Measurements from ENCODE around the gene TRRAP.

DNA sequence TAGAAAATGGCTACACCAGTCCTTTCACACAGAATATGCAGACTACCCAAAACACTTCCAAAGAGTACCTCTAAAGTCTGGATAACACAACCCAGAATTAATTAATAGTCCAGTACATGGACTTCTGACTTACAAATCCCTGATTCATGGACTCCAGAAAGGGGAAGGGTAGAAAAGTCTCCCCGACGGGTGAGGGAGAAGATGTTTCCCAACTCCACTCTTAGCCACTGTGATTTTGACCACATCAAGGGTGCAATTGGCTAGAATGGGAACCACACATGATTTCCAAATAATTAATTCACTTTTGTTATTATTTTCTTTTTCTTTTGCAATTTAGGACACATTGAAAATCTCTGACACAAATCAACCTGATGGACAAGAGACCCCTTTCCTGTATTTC lies 9.9 kb upstream of the TRRAP start:
- TF ChIP-seq, protein P1, sequence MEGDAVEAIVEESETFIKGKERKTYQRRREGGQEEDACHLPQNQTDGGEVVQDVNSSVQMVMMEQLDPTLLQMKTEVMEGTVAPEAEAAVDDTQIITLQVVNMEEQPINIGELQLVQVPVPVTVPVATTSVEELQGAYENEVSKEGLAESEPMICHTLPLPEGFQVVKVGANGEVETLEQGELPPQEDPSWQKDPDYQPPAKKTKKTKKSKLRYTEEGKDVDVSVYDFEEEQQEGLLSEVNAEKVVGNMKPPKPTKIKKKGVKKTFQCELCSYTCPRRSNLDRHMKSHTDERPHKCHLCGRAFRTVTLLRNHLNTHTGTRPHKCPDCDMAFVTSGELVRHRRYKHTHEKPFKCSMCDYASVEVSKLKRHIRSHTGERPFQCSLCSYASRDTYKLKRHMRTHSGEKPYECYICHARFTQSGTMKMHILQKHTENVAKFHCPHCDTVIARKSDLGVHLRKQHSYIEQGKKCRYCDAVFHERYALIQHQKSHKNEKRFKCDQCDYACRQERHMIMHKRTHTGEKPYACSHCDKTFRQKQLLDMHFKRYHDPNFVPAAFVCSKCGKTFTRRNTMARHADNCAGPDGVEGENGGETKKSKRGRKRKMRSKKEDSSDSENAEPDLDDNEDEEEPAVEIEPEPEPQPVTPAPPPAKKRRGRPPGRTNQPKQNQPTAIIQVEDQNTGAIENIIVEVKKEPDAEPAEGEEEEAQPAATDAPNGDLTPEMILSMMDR (IDR thresholded peaks at IDR 0.05), result no peak
- TF ChIP-seq POLR2A (IDR thresholded peaks at IDR 0.05), result no peak
- no peak for TF ChIP-seq EP300 (IDR thresholded peaks at IDR 0.05)
- TF ChIP-seq POLR2AphosphoS5 (IDR thresholded peaks at IDR 0.05), result no peak

All from upper lobe of left lung (tissue), 4 donors.